NCI-H446 (cell line): ENCODE results near the gene RPTOR.

ENCODE experiments used
- DNase-seq, 2 experiments: peaks; one replicate each; lab custom pipeline; 2025; lab: John Stamatoyannopoulos, UW

The RPTOR gene

DNA sequence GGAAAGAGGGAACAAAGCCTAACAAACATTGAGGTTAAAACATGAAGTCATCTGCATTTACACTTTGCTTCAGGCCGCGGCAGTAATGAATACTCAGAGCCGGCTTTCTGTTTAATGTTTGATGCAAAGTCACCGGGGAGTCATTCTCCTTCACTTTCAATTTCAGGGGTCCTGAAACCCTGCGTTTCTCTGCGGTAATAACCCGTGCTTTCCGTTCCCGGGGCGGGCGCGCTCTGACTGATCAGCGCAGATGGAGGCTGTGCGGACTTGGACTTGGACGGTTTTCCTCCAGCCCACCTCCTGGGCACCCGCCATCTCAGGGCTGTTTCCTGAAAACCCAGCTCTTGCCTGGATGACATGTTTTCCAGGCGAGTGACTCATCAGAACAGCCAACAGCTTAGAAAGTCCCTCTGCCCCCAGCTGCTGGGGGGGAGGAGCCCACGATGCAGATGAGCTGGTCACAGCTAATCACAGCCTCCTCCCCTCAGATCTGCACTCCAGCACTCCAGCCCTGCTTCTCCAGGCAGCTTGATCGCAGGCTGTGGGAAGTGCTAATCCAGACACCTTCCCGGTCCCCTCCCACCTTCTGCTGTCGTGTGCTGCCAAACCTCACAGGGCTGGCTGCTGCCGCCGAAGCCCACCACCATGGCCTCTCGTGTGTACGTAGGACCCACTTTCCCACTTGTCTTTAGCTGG, 288.4 kb downstream of the RPTOR start:
- DNase-seq, result peak; percentile 98 to 99

DNA sequence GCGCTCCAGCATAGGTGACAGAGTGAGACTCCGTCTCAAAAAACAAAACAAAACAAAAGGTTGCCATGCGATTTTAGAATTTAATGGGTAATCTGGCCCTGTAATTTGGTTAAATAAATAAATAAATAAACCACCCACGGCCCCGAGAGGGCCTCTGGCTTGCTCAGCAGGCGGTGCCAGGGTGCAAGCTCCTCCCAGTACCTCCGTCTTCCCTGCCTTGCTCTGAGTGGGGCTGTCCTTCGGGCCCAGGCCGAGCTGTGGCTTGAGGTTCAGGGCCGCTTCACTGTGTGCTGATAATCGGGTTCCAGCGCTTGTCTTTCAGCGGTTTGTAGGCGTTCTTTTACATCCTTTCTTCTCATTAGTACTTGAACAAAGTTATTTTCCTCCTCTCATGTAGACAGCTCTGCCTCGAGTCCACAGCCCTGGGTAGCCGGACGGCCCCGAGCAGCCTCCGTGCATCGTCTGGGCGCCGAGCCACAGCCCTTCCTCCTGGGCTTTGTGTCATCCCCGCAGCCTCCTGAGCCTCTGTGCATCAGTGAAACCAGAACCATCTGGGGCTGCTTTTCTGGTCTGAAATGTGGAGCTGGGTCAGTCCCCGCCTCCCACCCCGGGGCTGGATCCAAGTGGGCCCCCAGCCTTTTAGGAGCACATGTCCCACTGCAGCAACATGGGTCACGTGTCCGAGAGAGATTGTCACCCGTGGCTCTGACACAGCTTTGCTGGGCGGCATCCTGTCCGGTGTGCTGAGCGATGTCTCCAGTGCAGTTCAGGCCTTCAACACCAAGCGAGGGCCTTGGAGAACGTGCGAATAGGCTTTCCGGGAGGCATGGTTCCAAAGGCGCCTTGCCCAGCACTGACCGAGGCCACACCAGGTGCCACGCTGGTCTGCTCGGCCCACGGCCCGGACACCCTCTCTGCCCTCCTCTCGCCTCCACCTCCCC, 289.6 kb downstream of the RPTOR start:
- peak; percentile 78 to 88 for DNase-seq

DNA sequence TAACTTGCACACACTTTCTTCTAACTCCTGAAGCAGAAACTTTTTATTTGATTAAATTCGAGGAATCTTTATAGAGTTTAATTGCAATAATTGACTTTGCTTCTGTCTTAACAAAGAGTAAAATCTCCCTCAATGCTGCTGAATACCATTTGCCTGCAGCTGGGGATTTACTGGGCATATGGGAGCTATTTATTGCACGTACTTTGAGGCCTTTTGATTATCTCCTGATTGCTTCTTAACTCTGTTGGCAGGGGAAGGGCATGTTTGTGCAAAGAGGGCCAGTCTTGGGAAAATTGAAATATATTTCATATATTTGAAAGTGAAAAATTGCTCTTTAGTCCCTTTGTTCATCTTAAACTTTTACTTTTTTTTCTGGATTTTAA, 290.2 kb downstream of the RPTOR start:
- DNase-seq, result peak; percentile 14 to 49

DNA sequence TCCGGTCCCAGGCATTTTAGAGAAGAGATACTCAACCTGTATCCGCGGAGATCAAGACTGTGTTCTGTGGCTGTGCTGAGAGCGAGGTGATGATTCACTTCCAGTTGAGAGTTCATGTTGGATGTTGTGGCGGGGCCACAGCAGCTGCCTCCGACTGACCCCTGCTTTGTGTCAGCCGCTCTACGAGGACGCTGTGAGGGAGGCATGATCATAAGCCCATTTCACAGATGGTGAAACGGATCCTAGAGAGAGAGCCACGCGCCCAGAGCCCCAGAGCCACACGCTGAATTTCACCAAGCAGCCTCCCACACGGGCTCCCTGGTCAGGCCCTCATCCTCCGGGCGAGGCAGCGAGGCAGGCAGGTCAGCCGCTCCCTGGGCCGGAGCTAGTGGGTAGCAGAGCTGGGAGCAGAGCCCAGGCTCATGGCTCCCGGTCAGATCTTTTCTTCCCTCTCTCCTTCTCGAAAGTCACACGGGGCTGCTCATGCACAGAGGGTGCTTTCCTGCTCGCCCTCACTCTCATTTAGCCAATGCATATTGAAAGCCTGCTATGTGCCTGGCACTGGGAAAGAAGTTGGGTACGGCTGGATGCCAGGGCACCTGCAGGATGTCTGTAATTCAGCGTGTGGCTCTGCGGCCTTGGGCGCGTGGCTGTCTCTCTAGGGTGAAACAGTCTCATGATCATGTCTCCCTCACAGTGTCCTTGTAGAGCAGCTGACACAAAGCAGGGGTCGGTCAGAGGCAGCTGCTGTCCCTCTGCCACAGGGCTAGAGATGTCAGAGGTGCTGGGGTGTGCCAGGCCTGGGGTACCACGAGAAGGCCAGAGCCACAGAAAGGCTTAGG, 291.4 kb downstream of the RPTOR start:
- no peak for DNase-seq

GRCh38 chr17:80836658-80836965, 292.0 kb downstream of the RPTOR start:
- no peak for DNase-seq

GRCh38 chr17:80836971-80837481, 292.4 kb downstream of the RPTOR start:
- DNase-seq, result no peak

DNA sequence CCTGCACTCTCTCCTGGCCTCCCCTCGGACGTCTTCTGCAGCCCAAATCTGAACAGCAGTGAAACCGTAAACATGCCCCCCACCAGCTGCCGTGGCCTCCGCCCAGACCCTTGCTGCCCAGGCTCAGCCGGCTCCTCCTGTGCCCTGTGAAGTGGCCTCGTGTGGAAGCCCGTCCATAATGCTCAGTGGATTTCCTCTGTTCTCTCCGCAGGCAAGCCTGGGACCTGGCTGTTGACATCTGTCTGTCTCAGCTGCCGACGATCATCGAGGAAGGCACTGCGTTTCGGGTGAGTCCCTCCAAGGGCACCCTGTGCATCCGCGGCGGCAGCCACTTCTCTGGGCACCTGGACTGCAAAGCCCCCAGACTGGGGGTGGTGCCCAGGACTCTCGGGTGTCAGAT, 293.1 kb downstream of the RPTOR start:
- DNase-seq, result no peak

DNA sequence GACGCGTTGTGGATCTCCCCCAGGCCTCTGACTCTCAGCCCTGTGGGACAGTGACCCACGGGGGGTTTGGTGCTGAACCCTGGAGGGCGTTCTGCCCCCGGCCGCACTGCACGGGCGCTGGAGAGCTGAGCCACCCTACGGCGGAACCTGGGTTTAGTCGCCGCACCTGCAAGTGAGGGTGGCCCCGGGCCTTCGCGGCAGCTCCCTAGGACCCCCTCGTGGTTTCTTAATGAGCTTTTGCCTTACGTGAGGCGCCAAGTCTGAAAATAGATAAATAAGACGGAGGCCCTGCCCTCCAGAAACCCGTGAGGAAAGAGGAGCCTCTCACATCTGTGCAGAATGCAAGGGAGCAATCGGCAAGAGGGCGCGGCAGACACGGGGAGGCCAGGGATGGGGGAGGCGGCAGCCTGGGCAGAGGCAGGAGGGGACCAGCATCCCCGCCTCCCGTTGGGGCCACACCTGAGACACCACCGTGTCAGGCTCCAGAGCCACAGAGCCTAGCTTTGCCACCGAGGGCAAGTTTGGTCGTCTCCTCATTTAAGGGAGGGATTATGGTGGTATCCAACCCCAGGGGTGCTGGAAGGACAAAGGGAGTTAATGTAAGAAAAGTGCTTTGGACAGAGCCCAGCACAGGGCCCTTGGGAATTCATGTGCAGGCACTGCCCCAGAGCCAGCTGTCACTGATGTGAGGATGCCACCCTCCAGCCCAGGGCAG, 293.8 kb downstream of the RPTOR start:
- DNase-seq, result peak in 1 of 2 experiments; percentile 59

DNA sequence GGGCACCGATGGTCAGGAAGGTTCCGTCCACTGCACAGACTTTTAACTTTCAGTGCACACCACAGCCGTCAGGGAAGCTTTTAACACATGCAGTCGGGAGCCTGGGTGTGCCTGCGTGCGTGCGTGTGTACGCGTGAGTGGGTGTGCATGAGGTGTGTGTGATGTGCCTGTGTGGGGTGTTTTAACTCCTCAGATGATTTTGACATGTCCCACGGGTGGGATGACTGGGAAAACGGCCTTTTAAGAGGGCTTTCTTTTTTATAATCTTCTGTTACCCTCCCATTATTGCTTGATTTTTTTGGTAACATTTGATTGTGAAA, 294.3 kb downstream of the RPTOR start:
- no peak for DNase-seq

DNA sequence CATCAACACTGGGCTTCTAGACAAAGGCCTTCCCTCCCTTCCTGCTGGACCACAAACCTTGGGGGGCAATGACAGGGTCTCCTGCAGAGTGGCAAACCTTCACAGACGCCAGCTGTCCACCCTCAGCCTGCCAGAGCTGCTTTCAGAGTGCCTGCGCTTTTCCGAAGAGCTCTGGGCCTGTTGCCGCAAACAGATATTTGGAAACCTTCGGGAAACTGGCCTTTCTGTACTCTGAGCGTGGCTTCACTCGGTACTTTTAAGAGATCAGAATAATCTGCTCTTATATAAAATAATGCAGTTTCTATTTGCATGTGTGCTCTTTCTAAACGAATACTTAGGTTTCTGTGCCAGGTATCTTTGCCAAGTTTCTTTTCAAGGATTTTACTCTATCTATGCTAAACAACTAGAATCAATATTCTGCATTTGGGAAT, 294.9 kb downstream of the RPTOR start:
- DNase-seq, result peak; percentile 65 to 90

GRCh38 chr17:80839970-80840369, 295.3 kb downstream of the RPTOR start:
- no peak for DNase-seq

GRCh38 chr17:80842456-80843013, 297.9 kb downstream of the RPTOR start:
- DNase-seq, result no peak

- no peak for DNase-seq
These were observed 299.1 kb downstream of the RPTOR start for GRCh38 chr17:80843741-80844156.

GRCh38 chr17:80844418-80844990, 299.9 kb downstream of the RPTOR start:
- no peak for DNase-seq

GRCh38 chr17:80845069-80845862, 300.6 kb downstream of the RPTOR start:
- DNase-seq, result no peak

DNA sequence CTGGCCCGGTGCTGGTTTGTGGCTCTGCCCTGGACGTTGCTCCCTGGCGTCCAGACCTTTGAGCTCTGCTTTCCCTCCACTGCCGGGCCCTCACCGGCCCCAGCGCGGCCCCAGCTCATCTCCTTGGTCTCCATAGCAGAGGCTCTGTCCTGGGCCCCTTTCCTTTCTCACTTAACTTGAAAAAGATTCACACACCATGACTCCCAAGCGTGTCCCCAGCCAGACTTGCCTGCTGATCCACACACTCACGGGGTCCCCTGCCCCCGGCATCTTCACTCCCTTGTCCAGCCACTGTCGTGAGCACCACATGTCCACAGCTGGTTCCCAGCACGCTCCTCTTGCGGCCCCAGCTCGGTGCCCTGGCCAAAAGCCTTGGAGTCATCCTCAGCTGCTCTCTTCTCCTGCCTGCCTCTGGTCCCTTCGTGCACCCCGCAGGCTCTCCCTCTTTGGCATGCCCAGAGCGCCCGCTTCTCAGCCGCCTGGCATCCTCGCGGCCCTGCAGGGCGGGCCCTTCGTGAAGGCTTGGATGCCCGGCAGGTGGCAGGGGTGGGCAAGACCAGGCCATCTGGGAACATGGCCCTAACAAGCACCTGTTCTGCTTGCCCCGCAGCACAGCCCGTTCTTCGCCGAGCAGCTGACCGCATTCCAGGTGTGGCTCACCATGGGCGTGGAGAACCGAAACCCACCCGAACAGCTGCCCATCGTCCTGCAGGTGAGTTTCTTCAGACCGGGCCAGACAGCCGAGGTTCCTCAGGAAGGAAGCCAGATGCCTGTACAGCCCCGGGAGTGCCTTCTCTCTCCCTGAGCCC, 301.4 kb downstream of the RPTOR start:
- no peak for DNase-seq

DNA sequence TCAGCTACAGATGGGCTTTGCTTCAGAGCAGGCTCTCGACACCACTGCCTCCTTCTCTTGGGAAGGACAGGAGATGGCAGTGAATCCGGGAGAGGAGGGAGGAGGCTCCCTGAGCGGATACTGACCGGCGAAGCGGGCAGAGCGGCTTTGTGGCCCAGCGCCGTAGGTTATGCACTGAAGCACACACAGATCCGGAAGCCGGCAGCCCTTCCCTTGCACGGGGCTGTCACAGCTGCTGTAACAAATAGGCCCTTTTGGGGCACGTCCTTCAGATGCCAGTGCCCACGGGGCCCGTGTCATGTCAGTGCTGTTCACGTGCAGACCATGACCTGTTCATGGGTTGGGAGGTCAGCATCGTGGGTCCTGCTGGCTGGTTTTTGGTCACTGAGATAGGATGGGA, 302.3 kb downstream of the RPTOR start:
- no peak for DNase-seq

- DNase-seq, result no peak
These were observed 303.0 kb downstream of the RPTOR start for GRCh38 chr17:80847496-80848230.
